CD4-positive, CD25-positive, alpha-beta regulatory T cell (primary cell): ENCODE data around the gene CCDC106. TPM values are rescaled to one million over a fixed set of nuclear protein-coding genes. Genes with fewer than 3 reads are reported as not detected.

Experiments used
- ATAC-seq, 2 donors: fragments of 150-1000 bp; cut with Tn5 transposase; one replicate each; pipeline ENCODE4 v1.10.0; 2021; ENCODE audit warnings: low read depth in 2 of 2, moderate number of reproducible peaks in 2 of 2, moderate library complexity in 1 of 2
- DNase-seq, 3 donors: peaks; one replicate each; pipeline versions ENCODE4 v3.0.0 to v3.0.0-alpha.2; 2012 to 2022; ENCODE audit warnings: mixed read lengths in 1 of 3
- H3K27ac ChIP-seq: one replicate; pipeline ENCODE4 v1.7.0; 2013; ENCODE audit warnings: mild to moderate bottlenecking, low read length; ENCODE audit not compliant: insufficient read depth, poor library complexity, severe bottlenecking
- H3K27me3 ChIP-seq: one replicate; pipeline ENCODE4 v1.7.0; 2013; ENCODE audit warnings: low read length; ENCODE audit not compliant: control insufficient read depth, insufficient read depth
- H3K36me3 ChIP-seq: one replicate; pipeline ENCODE4 v1.7.0; 2013; ENCODE audit warnings: mild to moderate bottlenecking, low read length, moderate library complexity; ENCODE audit not compliant: control insufficient read depth, insufficient read depth
- H3K4me1 ChIP-seq: 2 replicates; pipeline ENCODE4 v1.7.0; 2013; ENCODE audit warnings: mild to moderate bottlenecking, low read length; ENCODE audit not compliant: insufficient read depth, control insufficient read depth, poor library complexity, severe bottlenecking
- H3K4me3 ChIP-seq: one replicate; pipeline ENCODE4 v1.7.0; 2013; ENCODE audit warnings: low read depth, mild to moderate bottlenecking, low read length, moderate library complexity
- H3K9me3 ChIP-seq, 2 experiments: 1 replicate in 1 of 2; 2 replicates in 1 of 2; pipeline ENCODE4 v1.7.0; 2013; ENCODE audit warnings: low read length in 2 of 2, mild to moderate bottlenecking in 1 of 2, moderate library complexity in 1 of 2; ENCODE audit not compliant: control insufficient read depth in 2 of 2
- H3K27ac Mint-ChIP-seq, 3 donors: one replicate each; pipeline ENCODE4 v1.8.0; 2020 to 2022; ENCODE audit warnings: mild to moderate bottlenecking in 3 of 3, mixed read lengths in 3 of 3, moderate library complexity in 2 of 3
- H3K27me3 Mint-ChIP-seq: one replicate; pipeline ENCODE4 v1.8.0; 2022; ENCODE audit warnings: mild to moderate bottlenecking, mixed read lengths
- H3K36me3 Mint-ChIP-seq: one replicate; pipeline ENCODE4 v1.8.0; 2020; ENCODE audit warnings: mixed read lengths
- H3K4me1 Mint-ChIP-seq, 4 donors: one replicate each; pipeline ENCODE4 v1.8.0; 2020 to 2022; ENCODE audit warnings: mixed read lengths in 4 of 4, mild to moderate bottlenecking in 1 of 4
- H3K4me3 Mint-ChIP-seq, 4 donors: one replicate each; pipeline ENCODE4 v1.8.0; 2020 to 2022; ENCODE audit warnings: mild to moderate bottlenecking in 4 of 4, mixed read lengths in 4 of 4, moderate library complexity in 3 of 4
- H3K9me3 Mint-ChIP-seq, 7 donors: one replicate each; pipeline ENCODE4 v1.8.0; 2020 to 2022; ENCODE audit warnings: mixed read lengths in 7 of 7, mild to moderate bottlenecking in 3 of 7, moderate library complexity in 2 of 7
- polyA plus RNA-seq, 4 donors: library from polyadenylated mRNA; unstranded; fragments of 300-500 nt; fragmentation: Illumina TruSeq; gene quantifications; one replicate each; pipeline ENCODE4 v1.2.3, GENCODE V29; 2021
- total RNA-seq: library from RNA; stranded (reverse); gene quantifications from one replicate; pipeline ENCODE4 v1.2.3, GENCODE V29; 2022

CCDC106 gene
- total and polyA plus RNA-seq, 5 donors from 2014 or later = 0.22 to 1.0 (median 0.56) TPM

GRCh38 chr19:55640043-55640576 is 7.9 kb upstream of the CCDC106 start:
- H3K4me3 ChIP-seq = no peak overlapping the region

GRCh38 chr19:55640577-55641425 is 7.2 kb upstream of the CCDC106 start, which contains the start of gene ZNF580:
ZNF580 (plus strand) TSS chr19:55641002; CDS start chr19:55642509, 1,507 bp downstream.
- peak; percentile 16 to 25 for ATAC-seq
- peak within 1 kb of the TSS; percentile 83 to 98 (median 92) for H3K4me3 Mint-ChIP-seq
- Histone ChIP-seq H3K36me3 (peaks cover 8% of the 10 kb centered on the region), H3K4me1 (peaks cover 78% of the 10 kb centered on the region), H3K4me3 (peak within 1 kb of the TSS; percentile 72), H3K9me3 (no peaks in the 10 kb centered on the region), H3K27ac (peak within 1 kb of the TSS; percentile 80), H3K27me3 (no peaks in the 10 kb centered on the region)
- peaks cover 19% of the 10 kb centered on the region for H3K36me3 Mint-ChIP-seq
- H3K27ac Mint-ChIP-seq = peak within 1 kb of the TSS; percentile 92 to 95 (median 94)
- H3K9me3 Mint-ChIP-seq = peaks cover 0 to 2% (median 0%) of the 10 kb centered on the region in 7 donors
- H3K27me3 Mint-ChIP-seq = peaks cover 11% of the 10 kb centered on the region
- peaks cover under 1 to 75% (median 49%) of the 10 kb centered on the region in 4 donors for H3K4me1 Mint-ChIP-seq
- DNase-seq = peak; percentile 45 to 69 (median 50)

More at GRCh38 chr19:55640043-55640576, 7.9 kb upstream of the CCDC106 start:
- Mint-ChIP-seq H3K9me3 (peaks cover 0 to 2% (median 0%) of the 10 kb centered on the region in 7 donors), H3K27me3 (peaks cover 13% of the 10 kb centered on the region), H3K4me3 (peak overlapping the region; percentile 66 to 96 (median 83)), H3K27ac (peak overlapping the region in 2 of 3 donors; percentile 79 to 89), H3K4me1 (peaks cover 4 to 77% (median 52%) of the 10 kb centered on the region in 4 donors), H3K36me3 (peaks cover 24% of the 10 kb centered on the region)
- DNase-seq (peak; percentile 63 to 89 (median 75)), ATAC-seq (peak; percentile 46)
- peaks cover 85% of the 10 kb centered on the region for H3K4me1 ChIP-seq
- H3K27ac ChIP-seq = peak overlapping the region; percentile 80
- H3K36me3 ChIP-seq = peaks cover 4% of the 10 kb centered on the region
- H3K9me3 ChIP-seq = no peaks in the 10 kb centered on the region
- no peaks in the 10 kb centered on the region for H3K27me3 ChIP-seq

- peak in 1 of 2 donors; percentile 2 for ATAC-seq
- Histone ChIP-seq H3K4me3 (peak overlapping the region; percentile 72), H3K4me1 (peaks cover 70% of the 10 kb centered on the region), H3K36me3 (peaks cover 8% of the 10 kb centered on the region), H3K9me3 (no peaks in the 10 kb centered on the region), H3K27me3 (no peaks in the 10 kb centered on the region), H3K27ac (peak overlapping the region; percentile 80)
- peak in 2 of 3 donors; percentile 34 to 51 for DNase-seq
- H3K36me3 Mint-ChIP-seq = peaks cover 11% of the 10 kb centered on the region
- H3K9me3 Mint-ChIP-seq = peaks cover 0 to 2% (median 0%) of the 10 kb centered on the region in 7 donors
- H3K27me3 Mint-ChIP-seq = peaks cover 11% of the 10 kb centered on the region
- H3K4me3 Mint-ChIP-seq = peak overlapping the region; percentile 83 to 98 (median 90)
- H3K27ac Mint-ChIP-seq = peak overlapping the region; percentile 92 to 95 (median 94)
- peaks cover 0 to 68% (median 41%) of the 10 kb centered on the region in 4 donors for H3K4me1 Mint-ChIP-seq
Observed at GRCh38 chr19:55641426-55642152, 6.4 kb upstream of the CCDC106 start.

- Histone ChIP-seq H3K4me3 (peak overlapping the region; percentile 67), H3K27ac (peak overlapping the region; percentile 80), H3K4me1 (peaks cover 65% of the 10 kb centered on the region), H3K27me3 (no peaks in the 10 kb centered on the region), H3K9me3 (no peaks in the 10 kb centered on the region), H3K36me3 (peaks cover 8% of the 10 kb centered on the region)
- Mint-ChIP-seq H3K4me1 (peaks cover 0 to 67% (median 42%) of the 10 kb centered on the region in 4 donors), H3K27ac (peak overlapping the region; percentile 93 to 99 (median 98)), H3K4me3 (peak overlapping the region; percentile 93 to 98 (median 96)), H3K9me3 (peaks cover 0 to 2% (median 0%) of the 10 kb centered on the region in 7 donors), H3K36me3 (peaks cover 9% of the 10 kb centered on the region), H3K27me3 (peaks cover 11% of the 10 kb centered on the region)
- ATAC-seq (peak in 1 of 2 donors; percentile 6), DNase-seq (peak in 1 of 3 donors; percentile 42)
Observed at GRCh38 chr19:55642153-55643002, 5.6 kb upstream of the CCDC106 start.

GRCh38 chr19:55643003-55643886 is 4.8 kb upstream of the CCDC106 start, which contains the start of gene ZNF581:
ZNF581 (plus strand) TSS chr19:55643649; CDS start chr19:55644572, 923 bp downstream.
- H3K27ac Mint-ChIP-seq = peak within 1 kb of the TSS; percentile 93 to 99 (median 98)
- H3K27me3 Mint-ChIP-seq = peaks cover 6% of the 10 kb centered on the region
- peak within 1 kb of the TSS; percentile 93 to 98 (median 96) for H3K4me3 Mint-ChIP-seq

GRCh38 chr19:55643887-55644176 is 4.2 kb upstream of the CCDC106 start:
- Histone ChIP-seq H3K36me3 (peaks cover 8% of the 10 kb centered on the region), H3K4me3 (peak overlapping the region; percentile 48), H3K27me3 (no peaks in the 10 kb centered on the region), H3K9me3 (no peaks in the 10 kb centered on the region), H3K27ac (peak overlapping the region; percentile 80), H3K4me1 (peaks cover 73% of the 10 kb centered on the region)
- H3K9me3 Mint-ChIP-seq = peaks cover 0 to 2% (median 0%) of the 10 kb centered on the region in 7 donors
- ATAC-seq (no peak), DNase-seq (no peak)
- H3K4me3 Mint-ChIP-seq = peak overlapping the region; percentile 93 to 97 (median 96)
- H3K36me3 Mint-ChIP-seq = peaks cover 4% of the 10 kb centered on the region
- peaks cover 0 to 63% (median 34%) of the 10 kb centered on the region in 4 donors for H3K4me1 Mint-ChIP-seq
- H3K27ac Mint-ChIP-seq = peak overlapping the region in 2 of 3 donors; percentile 90 to 93
- peaks cover 6% of the 10 kb centered on the region for H3K27me3 Mint-ChIP-seq

More at GRCh38 chr19:55643003-55643886, 4.8 kb upstream of the CCDC106 start, which contains the start of gene ZNF581:
- Histone ChIP-seq H3K27ac (peak within 1 kb of the TSS; percentile 80), H3K36me3 (peaks cover 8% of the 10 kb centered on the region), H3K4me3 (peak within 1 kb of the TSS; percentile 79), H3K9me3 (no peaks in the 10 kb centered on the region), H3K27me3 (no peaks in the 10 kb centered on the region), H3K4me1 (peaks cover 70% of the 10 kb centered on the region)
- Mint-ChIP-seq H3K9me3 (peaks cover 0 to 2% (median 0%) of the 10 kb centered on the region in 7 donors), H3K36me3 (peaks cover 4% of the 10 kb centered on the region), H3K4me1 (peaks cover 0 to 62% (median 35%) of the 10 kb centered on the region in 4 donors)
- ATAC-seq (peak; percentile 57 to 62), DNase-seq (peak; percentile 66 to 88 (median 79))
